Activated CD8-positive, alpha-beta T cell treated with anti-CD3 and anti-CD28 coated beads for 36 hours (primary cell): ENCODE measurements around the gene PLEKHN1. TPM values are rescaled to one million over a fixed set of nuclear protein-coding genes. Genes with fewer than 3 reads are reported as not detected.
"Not testable (repeated sequence)": the region's sequence is repeated elsewhere in the genome, so short reads cannot be mapped to it uniquely, and the experiment has no call there.

Source experiments
- ATAC-seq: fragments of 200-7000 bp; cut with Tn5 transposase; one replicate; pipeline ENCODE4 v1.10.0; 2021; ENCODE audit warnings: mild to moderate bottlenecking, moderate library complexity
- CTCF ChIA-PET: fragments of 350-600 bp; sonication (Branson Sonifier 250); formaldehyde crosslinking; loops from one replicate; lab custom pipeline; 2021; ENCODE audit warnings: antibody characterized with exemption; lab: Charles Lee
- POLR2A ChIA-PET: fragments of 350-600 bp; sonication (Branson Sonifier 250); formaldehyde crosslinking; loops from one replicate; lab custom pipeline; 2021; ENCODE audit warnings: antibody characterized with exemption; lab: Charles Lee
- DNase-seq: peaks from one replicate; pipeline ENCODE4 v3.0.0-alpha.2; 2020
- H3K27ac Mint-ChIP-seq: one replicate; pipeline ENCODE4 v1.8.0; 2021; ENCODE audit warnings: mild to moderate bottlenecking, mixed read lengths
- H3K27me3 Mint-ChIP-seq: one replicate; pipeline ENCODE4 v1.8.0; 2021; ENCODE audit warnings: mixed read lengths
- H3K36me3 Mint-ChIP-seq: one replicate; pipeline ENCODE4 v1.8.0; 2021; ENCODE audit warnings: low read depth, mixed read lengths
- H3K4me1 Mint-ChIP-seq: one replicate; pipeline ENCODE4 v1.8.0; 2021; ENCODE audit warnings: low read depth, mixed read lengths
- H3K4me3 Mint-ChIP-seq: one replicate; pipeline ENCODE4 v1.8.0; 2021; ENCODE audit warnings: mild to moderate bottlenecking, moderate library complexity, mixed read lengths
- H3K9me3 Mint-ChIP-seq: one replicate; pipeline ENCODE4 v1.8.0; 2021; ENCODE audit warnings: mixed read lengths
- CTCF ChIP-seq: fragments of 200-600 bp; IDR thresholded peaks from one replicate; pipeline ENCODE4 v1.8.0; 2022; ENCODE audit warnings: antibody characterized with exemption, mild to moderate bottlenecking
- intact Hi-C: fragments of 100-400 bp; cut with micrococcal nuclease; formaldehyde crosslinking; loops from one replicate; pipeline ENCODE4 v1.10.0; 2022
- total RNA-seq, 2 experiments: library from RNA; stranded (reverse); gene quantifications; one replicate each; pipeline ENCODE4 v1.2.3, GENCODE V29; 2021

The PLEKHN1 gene
- total RNA-seq, 2 experiments from 2014 or later: 1.0 to 1.3 TPM

- peak; percentile 34 for ATAC-seq
- POLR2A ChIA-PET: interaction anchor here (0.6 to 2.5 kb wide), 14 partner anchors 8 to 664 kb away, joined by 3 to 13 read pairs (median 3); partner anchors contain the start of genes AURKAIP1, PERM1 and PLEKHN1
- intact Hi-C loops: no loop called here
- peaks cover 30% of the 10 kb centered on the region for H3K4me1 Mint-ChIP-seq
- peak overlapping the region; percentile 93 for H3K4me3 Mint-ChIP-seq
- DNase-seq: peak; percentile 67
- peak overlapping the region; percentile 86 for H3K27ac Mint-ChIP-seq
- CTCF ChIA-PET: interaction anchor here (0.8 to 3.5 kb wide), 10 partner anchors 12 to 385 kb away, joined by 3 to 37 read pairs (median 4); partner anchors contain the start of genes CCNL2, HES4 and PERM1
- H3K36me3 Mint-ChIP-seq: peaks cover 5% of the 10 kb centered on the region
- H3K27me3 Mint-ChIP-seq: no peaks in the 10 kb centered on the region
- H3K9me3 Mint-ChIP-seq: peaks cover 4% of the 10 kb centered on the region
- TF ChIP-seq CTCF: no peak
Observed at GRCh38 chr1:1013922-1014648, 47.8 kb downstream of the PLEKHN1 start.

- H3K4me1 Mint-ChIP-seq: peaks cover 30% of the 10 kb centered on the region
- no peaks in the 10 kb centered on the region for H3K27me3 Mint-ChIP-seq
- H3K36me3 Mint-ChIP-seq: peaks cover 5% of the 10 kb centered on the region
- ATAC-seq (no peak), DNase-seq (peak; percentile 56)
- peaks cover 3% of the 10 kb centered on the region for H3K9me3 Mint-ChIP-seq
- H3K27ac Mint-ChIP-seq: peak overlapping the region; percentile 86
- peak overlapping the region; percentile 93 for H3K4me3 Mint-ChIP-seq
- TF ChIP-seq CTCF: peak; percentile 42
- intact Hi-C loops: no loop called here
- POLR2A ChIA-PET: interaction anchor here (0.6 to 2.5 kb wide), 5 partner anchors 8 to 236 kb away, joined by 3 to 13 read pairs (median 4); no protein-coding TSS in a partner anchor
- CTCF ChIA-PET: interaction anchor here (1.1 to 3.5 kb wide), 5 partner anchors 13 to 49 kb away, joined by 3 to 37 read pairs (median 12); partner anchors contain the start of gene PERM1
Observed at GRCh38 chr1:1014799-1015681, 48.8 kb downstream of the PLEKHN1 start.

GRCh38 chr1:1017397-1018320 is 51.4 kb downstream of the PLEKHN1 start:
- H3K4me3 Mint-ChIP-seq, H3K27me3 Mint-ChIP-seq, H3K9me3 Mint-ChIP-seq, ATAC-seq, intact Hi-C loops, H3K36me3 Mint-ChIP-seq: not testable (repeated sequence)
- peaks cover 29% of the 10 kb centered on the region for H3K4me1 Mint-ChIP-seq
- POLR2A ChIA-PET: interaction anchor here (0.7 to 1.4 kb wide), 3 partner anchors 14 to 44 kb away, joined by 3 read pairs; no protein-coding TSS in a partner anchor
- CTCF ChIA-PET: interaction anchor here (0.7 to 2.7 kb wide), 6 partner anchors 15 to 488 kb away, joined by 3 to 17 read pairs (median 12); no protein-coding TSS in a partner anchor
- peak; percentile 55 for DNase-seq
- H3K27ac Mint-ChIP-seq: peak overlapping the region; percentile 34

GRCh38 chr1:1018321-1018685 is 52.0 kb downstream of the PLEKHN1 start:
- intact Hi-C loops, H3K36me3 Mint-ChIP-seq: not testable (repeated sequence)
- CTCF ChIA-PET: interaction anchor here (1.2 to 2.7 kb wide), 6 partner anchors 11 to 104 kb away, joined by 3 to 17 read pairs (median 12); no protein-coding TSS in a partner anchor

More at GRCh38 chr1:1018321-1018685, 52.0 kb downstream of the PLEKHN1 start:
- not testable (repeated sequence) for H3K27me3 Mint-ChIP-seq, DNase-seq, H3K4me3 Mint-ChIP-seq, H3K27ac Mint-ChIP-seq, ATAC-seq, H3K9me3 Mint-ChIP-seq
- POLR2A ChIA-PET: interaction anchor here (1.2 kb wide), 1 partner anchor 43 kb away, joined by 3 read pairs; no protein-coding TSS in a partner anchor
- H3K4me1 Mint-ChIP-seq: peaks cover 26% of the 10 kb centered on the region
